ENCODE data around the gene SMIM32.

SMIM32 gene

GRCh38 chr5:136192526-136193321, at the start of gene SMIM32:
TSS of gene SMIM32 (minus strand) at chr5:136193162. CDS start at chr5:136192524, 638 bp downstream.
- no peak for DNase-seq (ENCODE audit: low read depth in 4 of 4, low spot score in 1 of 4)

- no peak for DNase-seq (ENCODE audit: low read depth in 4 of 4, low spot score in 1 of 4)
Observed at GRCh38 chr5:136242611-136243010, 49.6 kb upstream of the SMIM32 start.

GRCh38 chr5:136242136-136242535, 49.2 kb upstream of the SMIM32 start:
- no peak for DNase-seq (ENCODE audit: low read depth in 4 of 4, low spot score in 1 of 4)

GRCh38 chr5:136240894-136241293, 47.9 kb upstream of the SMIM32 start:
- no peak for DNase-seq (ENCODE audit: low read depth in 4 of 4, low spot score in 1 of 4)

- DNase-seq (ENCODE audit: low read depth in 4 of 4, low spot score in 1 of 4): no peak
Observed at GRCh38 chr5:136236479-136237083, 43.6 kb upstream of the SMIM32 start.

GRCh38 chr5:136235321-136235720, 42.4 kb upstream of the SMIM32 start:
- DNase-seq (ENCODE audit: low read depth in 4 of 4, low spot score in 1 of 4): no peak

GRCh38 chr5:136232316-136232715, 39.4 kb upstream of the SMIM32 start:
- DNase-seq (ENCODE audit: low read depth in 4 of 4, low spot score in 1 of 4): no peak

GRCh38 chr5:136230176-136230575, 37.2 kb upstream of the SMIM32 start:
- DNase-seq (ENCODE audit: low read depth in 4 of 4, low spot score in 1 of 4): no peak

GRCh38 chr5:136228136-136228757, 35.3 kb upstream of the SMIM32 start:
- no peak for DNase-seq (ENCODE audit: low read depth in 4 of 4, low spot score in 1 of 4)

- DNase-seq (ENCODE audit: low read depth in 4 of 4, low spot score in 1 of 4): no peak
Observed at GRCh38 chr5:136226401-136226800, 33.4 kb upstream of the SMIM32 start.

GRCh38 chr5:136225796-136226195, 32.8 kb upstream of the SMIM32 start:
- DNase-seq (ENCODE audit: low read depth in 4 of 4, low spot score in 1 of 4): no peak

GRCh38 chr5:136222580-136223235, 29.7 kb upstream of the SMIM32 start:
- DNase-seq (ENCODE audit: low read depth in 4 of 4, low spot score in 1 of 4): no peak

GRCh38 chr5:136221340-136221739, 28.4 kb upstream of the SMIM32 start:
- DNase-seq (ENCODE audit: low read depth in 4 of 4, low spot score in 1 of 4): no peak

GRCh38 chr5:136216230-136216629, 23.3 kb upstream of the SMIM32 start:
- no peak for DNase-seq (ENCODE audit: low read depth in 4 of 4, low spot score in 1 of 4)

GRCh38 chr5:136215812-136216211, 22.9 kb upstream of the SMIM32 start:
- DNase-seq (ENCODE audit: low read depth in 4 of 4, low spot score in 1 of 4): no peak

- DNase-seq (ENCODE audit: low read depth in 4 of 4, low spot score in 1 of 4): no peak
Observed at GRCh38 chr5:136213919-136214493, 21.0 kb upstream of the SMIM32 start.

- DNase-seq (ENCODE audit: low read depth in 4 of 4, low spot score in 1 of 4): peak; percentile 7 to 30 (median 20)
Observed at GRCh38 chr5:136212252-136212721, 19.3 kb upstream of the SMIM32 start.

- no peak for DNase-seq (ENCODE audit: low read depth in 4 of 4, low spot score in 1 of 4)
Observed at GRCh38 chr5:136211282-136212040, 18.5 kb upstream of the SMIM32 start.

GRCh38 chr5:136210259-136210658, 17.3 kb upstream of the SMIM32 start:
- no peak for DNase-seq (ENCODE audit: low read depth in 4 of 4, low spot score in 1 of 4)

GRCh38 chr5:136209346-136209910, 16.5 kb upstream of the SMIM32 start:
- DNase-seq (ENCODE audit: low read depth in 4 of 4, low spot score in 1 of 4): no peak
